HG03139 (cell line): ENCODE measurements around the gene ASAP2.

Experiments used
- ATAC-seq: cut with Tn5 transposase; IDR thresholded peaks from one replicate; pipeline ENCODE4 v1.9.1; 2021; ENCODE audit not compliant: unreplicated experiment

Gene ASAP2

DNA sequence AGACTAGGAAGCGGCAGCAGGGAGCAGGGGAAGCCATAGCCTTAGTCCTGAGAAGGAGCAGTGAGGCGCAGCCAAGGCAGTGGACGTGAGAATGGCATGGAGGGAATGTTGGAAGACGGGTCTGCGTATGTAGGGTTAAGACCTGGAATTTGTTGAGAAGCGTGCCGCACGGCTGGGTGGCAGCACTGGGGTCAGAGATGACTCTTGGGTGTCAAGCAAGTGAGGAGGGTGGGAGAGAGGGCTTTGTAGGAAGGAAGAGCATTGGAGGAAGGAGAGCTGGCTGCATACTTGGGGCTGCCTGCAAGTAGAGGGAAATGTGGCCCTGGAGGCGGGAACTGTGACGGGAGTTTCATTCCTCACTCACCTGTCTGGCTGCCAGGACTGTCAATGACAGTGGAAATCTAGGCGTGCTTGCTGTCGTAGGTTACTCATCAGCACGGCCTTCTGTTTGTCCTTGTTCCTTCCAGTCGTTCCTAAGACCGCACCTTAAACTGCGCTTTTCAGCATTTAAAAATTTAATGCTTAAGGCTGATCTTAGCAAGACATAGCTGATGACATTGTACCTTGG lies 108.8 kb downstream of the ASAP2 start:
- no peak for ATAC-seq

DNA sequence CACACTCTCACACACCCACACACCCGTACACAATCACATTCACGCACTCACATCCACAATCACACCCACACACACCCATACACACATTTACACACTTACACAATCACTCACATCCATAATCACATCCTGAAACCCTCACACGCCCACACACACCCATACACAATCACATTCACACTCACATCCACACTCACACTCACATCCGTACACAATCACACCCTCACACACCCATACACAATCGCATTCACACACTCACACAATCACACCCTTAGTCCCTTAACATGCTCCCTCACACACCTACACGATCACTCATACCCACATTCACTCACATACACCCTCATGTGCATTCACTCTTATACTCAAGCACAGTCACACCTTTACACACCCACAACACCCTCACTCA lies 110.9 kb downstream of the ASAP2 start:
- ATAC-seq = no peak

DNA sequence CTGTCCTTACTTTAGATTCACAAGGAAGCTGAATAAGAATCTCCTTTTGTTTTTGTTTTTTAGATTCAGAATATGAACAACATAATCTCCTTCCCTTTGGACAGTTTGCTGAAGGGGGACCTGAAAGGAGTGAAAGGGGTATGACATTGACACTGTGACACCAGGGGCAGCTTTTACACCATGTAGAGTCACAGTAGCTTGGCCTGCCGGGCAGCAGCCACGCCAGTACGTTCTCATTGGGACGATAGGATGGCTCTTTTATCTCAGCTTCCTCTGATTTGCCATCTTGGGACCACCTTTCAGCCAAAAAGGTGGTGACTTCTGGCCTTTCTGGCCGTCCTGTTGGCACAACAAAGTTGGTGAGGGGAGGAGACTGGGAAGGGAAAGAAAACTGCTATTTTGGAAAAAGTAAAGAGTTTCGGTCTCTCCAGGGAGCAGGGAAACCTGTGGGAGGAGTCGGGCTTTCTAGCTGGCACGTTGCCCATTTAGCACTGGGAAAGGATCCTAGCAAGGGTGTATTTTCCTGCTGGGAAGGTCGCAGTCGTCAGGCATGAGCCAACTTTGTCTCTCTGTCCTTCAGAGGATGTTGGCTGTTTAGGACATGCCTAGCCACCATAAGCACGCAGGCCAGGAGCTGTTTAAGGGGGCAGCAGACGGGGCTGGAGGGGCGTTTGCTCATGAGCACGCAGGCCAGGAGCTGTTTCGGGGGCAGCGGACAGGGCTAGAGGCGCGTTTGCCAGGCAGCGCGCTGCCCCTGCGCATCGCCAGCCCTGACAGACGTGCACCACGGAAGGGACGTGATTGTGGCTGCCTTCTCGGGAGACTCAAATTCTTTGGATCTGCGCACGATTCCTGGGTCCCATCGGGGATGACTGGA lies 112.1 kb downstream of the ASAP2 start:
- ATAC-seq = no peak

DNA sequence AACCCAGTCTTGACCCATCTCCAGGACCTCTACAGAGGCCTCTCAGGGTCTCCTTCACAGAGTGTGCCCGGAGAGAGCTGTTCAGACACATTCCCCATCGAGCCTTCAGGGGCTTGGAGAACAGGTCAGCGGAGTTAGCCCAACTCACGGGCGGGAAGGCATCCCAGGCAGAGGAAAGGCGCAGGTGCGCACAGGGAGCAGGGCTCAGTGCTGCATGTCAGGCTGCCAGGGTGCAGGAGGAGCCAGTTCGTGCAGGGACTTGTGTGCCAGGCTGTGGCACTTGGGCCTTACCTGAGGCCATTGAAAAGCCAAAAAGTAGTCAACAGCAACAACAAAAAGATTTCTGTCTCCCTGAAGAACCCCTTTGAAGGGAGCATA lies 112.7 kb downstream of the ASAP2 start:
- ATAC-seq = no peak

DNA sequence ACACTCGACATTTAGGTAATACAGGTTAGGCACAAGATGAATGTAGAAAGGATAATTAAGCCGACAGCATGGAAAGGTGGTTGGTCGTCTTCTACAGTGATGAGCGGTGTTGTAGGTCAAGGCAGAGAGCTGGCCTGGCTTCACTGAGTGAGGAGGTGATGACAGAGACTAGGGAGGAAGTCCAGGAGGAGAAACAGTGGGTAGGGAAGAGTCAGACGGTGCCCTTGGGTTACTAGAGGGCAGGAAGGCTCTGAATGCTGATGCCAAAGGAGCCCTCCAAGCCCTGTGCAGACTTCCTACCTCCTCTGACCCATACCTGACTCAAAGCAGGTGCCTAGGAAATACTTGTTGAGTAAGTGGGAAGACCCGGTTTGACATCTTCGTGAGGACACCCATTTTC lies 116.0 kb downstream of the ASAP2 start:
- ATAC-seq = no peak

DNA sequence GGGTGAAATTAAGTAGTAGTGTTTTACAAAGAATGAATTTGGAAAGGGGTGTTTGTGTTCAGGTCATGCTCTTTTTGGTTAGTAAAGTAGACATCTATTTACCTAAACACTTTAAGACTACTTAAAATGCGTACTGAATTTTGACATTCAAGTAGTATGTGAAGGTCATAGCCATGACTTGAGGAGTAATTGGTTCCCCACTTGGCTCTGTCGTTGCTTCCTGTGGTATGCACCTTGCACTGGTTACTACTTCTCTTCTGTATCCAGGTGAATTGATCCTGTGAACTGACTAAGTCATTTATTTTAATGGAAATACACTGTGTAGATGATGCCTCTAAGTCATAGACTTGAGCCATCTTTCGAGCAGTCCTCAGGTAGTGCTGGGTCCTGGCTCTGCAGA lies 118.8 kb downstream of the ASAP2 start:
- no peak for ATAC-seq

DNA sequence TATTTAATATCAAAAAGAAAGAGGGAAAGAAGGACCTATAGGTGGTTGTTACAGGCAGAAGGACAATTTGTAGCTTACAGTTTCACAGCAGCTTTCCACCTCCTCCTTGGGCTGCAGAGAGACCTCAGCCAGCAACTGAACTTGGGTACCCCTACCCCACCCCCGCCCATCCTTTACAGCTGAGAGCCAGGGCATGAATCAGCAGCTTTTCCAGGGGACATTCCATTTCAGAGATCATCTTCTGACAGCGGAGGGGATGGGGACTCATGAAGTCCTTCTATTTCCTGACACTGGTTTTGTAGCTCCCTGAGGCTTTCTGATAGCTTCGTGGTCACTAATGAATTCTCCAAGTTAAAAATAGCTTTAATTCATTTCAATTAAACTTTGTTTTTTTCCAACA lies 120.4 kb downstream of the ASAP2 start:
- ATAC-seq = no peak

DNA sequence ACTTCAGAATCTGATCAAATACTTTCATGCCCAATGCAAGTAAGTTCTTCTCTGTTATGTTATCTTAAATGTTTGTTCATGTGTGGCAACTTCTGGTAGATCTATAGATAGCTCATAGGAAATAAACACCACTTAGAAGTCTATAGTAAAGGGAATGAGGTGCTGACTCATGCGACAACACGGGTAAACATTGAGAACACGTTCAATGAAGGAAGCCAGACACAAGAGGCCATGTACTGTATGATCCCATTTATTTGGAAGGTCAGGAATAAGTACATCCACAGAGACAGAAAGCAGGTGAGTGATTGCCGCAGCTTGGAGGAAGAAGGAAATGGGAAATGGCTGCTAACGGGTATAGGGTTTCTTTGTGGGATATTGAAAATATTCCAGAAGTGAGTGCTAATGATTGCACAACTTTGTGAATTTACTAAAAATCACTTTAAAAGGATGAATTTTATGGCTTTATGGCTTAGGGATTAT lies 121.3 kb downstream of the ASAP2 start:
- ATAC-seq = no peak

DNA sequence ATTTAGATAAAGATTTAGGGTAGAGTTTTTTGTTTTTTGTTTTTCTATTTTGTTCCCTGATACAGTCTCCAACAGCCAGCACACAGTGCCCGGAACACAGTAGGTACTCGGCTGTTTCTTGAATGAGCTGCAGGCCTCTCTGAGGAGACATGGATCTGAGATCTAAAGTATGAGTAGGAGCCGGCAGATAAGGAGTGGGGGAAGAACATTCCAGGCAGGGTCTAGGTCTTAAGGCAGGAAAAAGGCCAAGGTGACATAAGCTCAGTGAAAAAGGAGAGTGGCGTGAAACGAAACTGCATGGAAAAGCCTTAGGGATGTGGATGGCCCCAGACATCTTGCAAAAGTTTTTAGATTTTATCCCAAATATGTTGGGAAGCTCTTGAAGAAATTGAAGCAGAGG lies 122.3 kb downstream of the ASAP2 start:
- ATAC-seq = no peak

DNA sequence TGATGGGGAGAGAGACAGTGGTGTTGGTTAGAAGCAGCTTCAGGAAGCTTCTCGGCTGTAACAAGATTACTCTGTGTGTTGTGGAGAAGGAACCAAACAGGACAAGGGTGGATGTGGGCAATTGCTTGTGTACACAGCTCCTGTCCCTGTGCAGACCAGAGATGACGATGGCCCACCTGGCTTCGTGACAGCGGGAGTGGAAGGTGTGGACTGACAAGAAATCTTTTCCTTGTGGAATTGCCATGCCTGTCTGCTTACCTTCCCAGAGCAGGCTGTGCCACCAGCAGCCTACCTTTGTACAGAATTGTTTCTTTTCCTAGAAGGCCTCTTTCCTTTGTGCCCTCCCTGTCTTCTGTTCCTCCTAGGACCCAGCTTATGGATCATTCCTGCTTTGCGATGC lies 122.9 kb downstream of the ASAP2 start:
- ATAC-seq = no peak

DNA sequence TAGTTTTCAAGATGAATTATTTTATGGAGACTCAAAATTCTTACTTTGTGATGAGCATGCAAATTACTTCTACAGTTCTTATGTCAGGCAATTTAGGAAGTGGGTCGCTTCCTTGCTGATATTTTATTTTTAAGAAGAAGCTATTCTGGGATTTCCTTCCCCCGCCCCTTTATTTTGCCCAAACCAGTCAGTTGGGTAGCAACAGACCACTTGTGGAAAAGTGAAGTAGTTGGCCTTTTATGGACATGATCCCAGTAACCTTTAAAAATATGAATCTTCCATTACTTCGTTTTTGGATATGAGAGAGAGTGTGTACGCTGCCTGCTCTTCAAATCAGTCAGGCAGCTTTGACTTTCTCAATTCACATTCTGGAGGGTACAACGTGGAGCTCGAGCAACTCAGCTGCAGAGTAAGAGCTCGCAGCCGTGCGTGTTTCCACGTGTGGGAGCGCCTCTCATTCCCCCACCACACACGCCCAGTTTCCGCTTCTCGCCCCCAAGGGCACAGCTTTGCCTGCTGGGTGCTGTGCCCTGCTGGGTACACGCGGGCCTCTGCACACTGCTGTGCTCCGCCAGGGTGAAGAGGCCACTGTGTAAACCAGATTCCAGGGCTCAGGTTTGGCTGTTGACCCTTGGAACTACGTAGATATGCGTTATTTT lies 124.1 kb downstream of the ASAP2 start:
- no peak for ATAC-seq

DNA sequence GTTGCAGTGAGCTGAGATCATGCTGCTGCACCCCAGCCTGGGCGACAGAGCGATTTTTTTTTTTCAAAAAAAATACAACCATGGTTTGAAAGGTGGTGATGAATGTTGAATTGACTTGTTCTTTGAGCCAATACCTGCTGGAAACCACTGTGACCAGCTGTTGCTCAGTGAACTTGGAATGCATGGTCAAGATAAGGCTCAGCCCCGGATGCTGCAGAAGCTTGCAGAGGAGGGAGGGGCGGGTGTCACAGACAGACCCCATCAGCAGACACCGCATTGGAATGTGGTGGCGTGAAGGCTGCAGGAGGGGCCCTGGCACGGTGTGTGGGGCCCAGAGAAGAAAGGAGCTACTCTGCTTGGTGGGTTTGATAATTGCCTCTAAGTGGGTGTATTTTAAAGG lies 125.1 kb downstream of the ASAP2 start:
- no peak for ATAC-seq

DNA sequence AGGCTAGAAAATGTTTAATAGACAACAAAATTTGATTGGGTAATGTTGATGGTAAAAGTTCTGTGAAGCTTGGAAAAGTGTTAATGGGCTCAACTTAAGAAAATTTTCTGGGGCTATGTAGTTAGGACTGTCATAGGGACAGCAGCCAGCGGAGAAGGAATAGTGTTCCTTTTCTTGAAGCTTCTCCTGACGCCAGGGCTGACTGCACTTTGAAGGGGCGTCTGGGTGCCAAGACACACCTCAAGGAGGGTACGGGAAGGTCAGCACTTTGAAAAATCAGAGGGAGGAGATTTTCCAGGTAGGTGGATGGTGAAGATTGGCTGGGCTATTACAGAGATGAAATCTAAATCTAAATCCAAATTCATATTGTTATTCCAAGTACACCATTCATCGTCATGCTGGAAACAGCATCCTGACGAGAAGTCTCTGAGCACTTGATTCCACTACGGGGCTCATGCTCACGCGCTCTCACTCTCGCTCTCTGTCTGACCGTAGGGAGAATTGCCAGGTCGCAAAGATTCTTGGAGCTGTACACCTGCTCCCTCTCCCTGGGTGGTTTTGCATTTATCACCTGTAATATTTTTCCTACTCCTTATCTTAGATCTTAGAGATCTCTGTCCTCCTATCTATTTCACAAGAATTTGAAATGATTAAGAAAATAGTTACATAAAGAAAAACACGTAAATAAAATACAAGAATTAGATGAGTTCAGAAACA lies 125.7 kb downstream of the ASAP2 start:
- ATAC-seq = no peak

DNA sequence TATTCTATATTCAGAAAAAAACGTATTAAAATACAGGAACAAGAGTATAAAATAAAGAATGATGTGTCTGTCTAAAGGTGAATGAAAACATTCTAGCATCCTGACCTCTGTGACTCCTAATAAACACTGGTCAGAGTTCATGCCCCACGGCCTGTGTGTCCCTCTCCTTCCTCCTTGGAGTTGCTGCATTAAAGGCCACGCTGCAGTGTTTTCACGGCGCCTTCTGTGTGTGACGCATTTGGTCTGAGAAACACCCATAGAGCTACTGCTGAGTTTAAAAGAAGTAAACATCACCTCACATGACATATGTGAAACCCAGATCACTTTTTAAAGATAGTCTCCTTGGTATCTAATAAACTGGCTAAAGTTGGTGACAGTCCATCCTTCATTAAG lies 126.2 kb downstream of the ASAP2 start:
- ATAC-seq = no peak

DNA sequence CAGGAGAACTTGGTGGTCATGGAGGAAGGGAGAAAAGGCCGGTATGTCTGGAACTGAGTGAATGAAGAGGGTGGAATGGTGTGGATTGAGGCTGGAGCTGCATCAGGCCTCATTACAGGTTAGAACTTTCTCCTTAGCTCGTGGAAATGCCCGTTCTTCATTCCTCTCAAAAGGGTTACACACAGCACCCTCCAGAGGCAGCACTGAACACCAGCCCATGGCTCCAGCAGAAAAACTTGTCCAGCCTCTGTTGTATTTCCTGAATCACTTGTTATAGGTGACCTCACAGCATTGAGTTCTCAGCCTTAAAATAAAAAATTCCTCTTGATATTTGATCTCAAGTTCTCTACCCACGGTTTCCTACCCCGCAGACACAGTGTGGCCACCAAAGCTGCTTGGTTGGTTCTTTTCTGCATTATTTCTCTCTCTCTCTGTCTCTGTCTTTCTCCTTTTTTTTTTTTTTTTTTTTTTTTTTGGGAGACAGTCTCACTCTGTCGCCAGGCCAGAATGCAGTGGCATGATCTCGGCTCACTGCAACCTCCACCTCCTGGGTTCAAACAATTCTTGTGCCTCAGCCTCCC lies 127.1 kb downstream of the ASAP2 start:
- ATAC-seq = no peak

DNA sequence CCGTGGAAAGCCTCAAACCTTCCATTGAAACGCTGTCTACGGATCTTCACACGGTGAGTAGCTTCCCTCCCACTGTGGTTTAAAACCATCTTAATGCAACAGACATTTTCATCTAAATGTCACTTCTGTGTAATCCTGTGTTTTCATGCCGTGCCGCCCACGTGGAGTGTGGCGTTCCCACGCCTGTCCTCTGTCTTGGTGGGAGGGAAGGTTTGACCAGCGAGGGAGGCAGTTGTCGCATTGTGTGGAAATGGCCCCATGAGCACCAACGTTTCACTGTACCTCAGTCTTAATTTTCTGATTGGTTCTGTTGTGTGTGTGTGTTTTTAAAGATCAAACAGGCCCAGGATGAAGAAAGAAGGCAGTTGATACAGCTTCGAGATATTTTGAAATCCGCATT lies 128.1 kb downstream of the ASAP2 start:
- ATAC-seq = no peak

DNA sequence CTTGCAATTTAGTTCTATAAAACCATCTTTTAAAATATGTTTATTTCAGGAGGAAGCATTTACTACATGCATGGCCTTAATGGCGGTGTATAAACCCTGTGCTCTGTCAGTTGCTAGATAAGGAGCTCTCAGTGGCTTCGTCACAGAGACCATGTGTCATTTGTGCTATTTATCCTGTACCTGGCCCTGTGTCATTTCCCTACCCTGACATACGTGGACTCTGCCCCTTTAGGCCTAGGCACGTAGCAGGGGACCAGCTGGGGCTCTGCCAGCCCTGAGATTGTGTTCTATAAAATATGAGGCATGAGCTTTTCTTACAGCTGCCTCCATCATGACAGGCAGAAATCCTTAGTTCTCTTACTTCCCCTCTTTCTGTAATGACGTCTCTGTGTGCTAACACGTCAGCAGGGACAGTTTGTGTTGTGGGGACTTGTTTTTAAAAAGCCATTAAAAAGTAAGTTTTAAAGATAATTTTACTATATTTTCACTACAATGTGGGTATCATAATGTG lies 128.8 kb downstream of the ASAP2 start:
- no peak for ATAC-seq

DNA sequence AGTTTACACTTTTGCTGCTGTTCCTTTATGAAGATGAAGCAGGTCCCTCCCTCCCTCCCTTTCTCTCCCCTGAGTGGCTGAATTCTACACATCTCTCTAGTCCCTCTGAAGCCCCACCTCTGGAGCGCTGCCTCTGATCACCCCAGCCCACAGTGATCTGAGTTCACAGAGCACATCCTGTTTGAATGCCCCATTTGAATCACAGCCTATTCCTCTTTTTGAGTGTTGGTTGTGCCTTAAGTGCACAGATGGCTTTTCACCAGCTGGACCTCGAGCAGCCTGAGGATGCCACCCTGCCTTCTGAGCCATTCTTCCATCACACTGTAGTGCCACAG lies 129.6 kb downstream of the ASAP2 start:
- no peak for ATAC-seq

DNA sequence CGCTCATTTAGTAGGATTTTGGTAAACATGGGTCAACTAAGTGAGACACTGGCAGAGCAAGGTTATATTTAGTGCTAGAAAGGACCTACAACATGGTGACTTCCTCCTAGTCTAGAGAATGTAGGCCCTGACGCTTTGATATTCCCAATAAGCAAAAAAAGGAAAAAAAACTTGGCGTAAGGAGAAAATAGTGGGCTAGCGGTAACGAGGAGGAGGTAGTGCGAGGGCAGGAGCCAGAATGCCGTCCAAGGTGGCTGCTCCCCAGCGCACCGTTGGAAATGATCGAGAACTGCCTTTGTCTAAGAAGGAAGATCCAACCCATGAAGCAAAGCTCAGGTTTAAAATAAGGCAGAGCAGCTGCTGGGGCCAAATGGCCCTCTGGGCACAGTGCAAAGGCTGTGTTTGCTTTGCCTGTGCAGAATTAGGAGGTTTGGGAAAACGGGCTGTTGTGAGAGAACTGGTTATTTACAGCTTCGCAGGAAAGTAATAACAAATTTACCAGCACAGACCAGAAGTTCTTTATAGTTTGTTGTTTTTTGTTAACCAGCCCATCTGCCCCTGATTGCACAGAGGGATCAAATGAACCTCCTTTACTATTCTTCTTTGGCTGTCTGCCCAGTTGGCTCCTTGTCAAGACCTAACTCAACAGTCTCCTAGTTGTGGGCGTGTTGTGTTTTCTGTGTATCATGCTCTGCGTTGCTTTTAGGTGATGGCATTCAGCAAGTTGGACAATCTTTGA lies 130.1 kb downstream of the ASAP2 start:
- ATAC-seq = no peak

DNA sequence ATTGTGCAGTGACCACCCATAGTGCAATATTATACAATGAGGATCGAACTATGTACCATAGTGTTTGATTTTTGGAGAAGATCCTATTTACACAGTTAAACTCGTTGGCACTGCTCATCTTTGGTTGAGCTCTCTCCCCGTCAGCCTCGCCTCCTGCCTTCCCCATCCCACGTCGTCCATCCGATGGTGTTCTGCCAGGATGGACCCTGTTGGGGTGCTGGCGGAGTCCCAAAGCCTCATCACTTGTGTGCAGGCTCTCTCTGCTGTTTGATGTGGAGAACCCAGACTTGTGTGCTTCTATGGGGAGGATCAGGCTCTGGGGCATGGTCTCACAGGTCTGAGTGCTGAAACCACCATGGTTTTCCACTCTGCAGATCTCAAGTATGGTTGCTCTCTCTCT lies 131.3 kb downstream of the ASAP2 start:
- ATAC-seq = no peak
